ENCODE measurements around the gene SNX8. TPM values are rescaled to one million over a fixed set of nuclear protein-coding genes. Genes with fewer than 3 reads are reported as not detected.

SNX8 gene
- total and polyA plus RNA-seq, 2 of the 8 experiments (the other 6 are each of a cell fraction or from before 2014, with no cell fraction given), result 46.2 to 70.8 TPM

GRCh38 chr7:2276107-2276506, 38.1 kb downstream of the SNX8 start (continued):
- no peak for TF ChIP-seq GTF2F1 (IDR thresholded peaks at IDR 0.05; ENCODE audit: borderline replicate concordance, low read depth, low read length)
